C4-2B (cell line): ENCODE measurements around the gene POLR2E.

Experiments used
- CTCF ChIP-seq: fragments of 450-650 bp; conservative IDR thresholded peaks from 2 replicates; pipeline ENCODE4 v1.5.1; 2017; ENCODE audit warnings: mild to moderate bottlenecking
- ZFX ChIP-seq: fragments of 450-650 bp; IDR thresholded peaks from 2 replicates; pipeline ENCODE4 v1.6.1; 2017

GRCh38 chr19:1057176-1057855, 37.9 kb downstream of the POLR2E start:
- no peak for TF ChIP-seq CTCF
- TF ChIP-seq ZFX = no peak
